ENCODE results near the gene MPRIP. TPM values are rescaled to one million over a fixed set of nuclear protein-coding genes. Genes with fewer than 3 reads are reported as not detected.

Gene MPRIP
- polyA plus RNA-seq, 1 donor from 2014 or later = 47.3 TPM

DNA sequence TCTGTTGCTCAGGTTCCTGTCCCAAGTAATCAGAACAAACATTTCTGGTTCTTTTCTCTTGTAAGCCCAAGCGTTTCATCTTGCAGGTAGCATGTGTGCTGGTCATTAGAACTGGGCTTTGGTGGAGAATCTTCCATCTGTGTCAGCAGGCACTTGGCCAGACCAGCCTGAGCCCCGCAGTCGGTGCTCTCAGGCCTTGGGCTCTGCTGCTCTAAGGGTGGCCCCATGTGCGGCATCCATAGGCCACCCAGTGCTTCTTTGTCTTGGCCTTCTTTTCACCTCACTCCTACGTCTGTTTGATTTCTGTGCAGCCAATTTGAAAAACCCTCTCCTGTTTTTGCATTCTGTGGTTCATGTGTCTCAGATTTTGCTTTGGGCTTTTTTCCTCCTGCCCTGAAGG lies 112.3 kb downstream of the MPRIP start:
- Histone ChIP-seq H3K9me2 (ENCODE audit: insufficient read depth, low read length) (no peaks in the 10 kb centered on the region), H3K27ac (ENCODE audit: low read length) (no peak overlapping the region), H3F3A (ENCODE audit: insufficient read depth, low read length, poor library complexity, severe bottlenecking) (no peaks in the 10 kb centered on the region), H4K20me1 (ENCODE audit: insufficient read depth) (no peaks in the 10 kb centered on the region), H3K4me2 (ENCODE audit: low read length) (no peak overlapping the region), H3K36me3 (ENCODE audit: insufficient read depth, low read length) (no peaks in the 10 kb centered on the region), H3K9me3 (ENCODE audit: low read length) (no peaks in the 10 kb centered on the region), H3K9ac (ENCODE audit: low read length) (no peak overlapping the region), H3K4me3 (ENCODE audit: low read length) (no peak overlapping the region), H3K27me3 (ENCODE audit: insufficient read depth, low read depth, low read length) (no peaks in the 10 kb centered on the region), H3K79me2 (replicated peaks; ENCODE audit: insufficient read depth, low read length) (no peaks in the 10 kb centered on the region), H2AFZ (ENCODE audit: low read depth, low read length) (no peak overlapping the region)
- TF ChIP-seq REST (IDR thresholded peaks at IDR 0.05; ENCODE audit: borderline replicate concordance) (no peak), RAD21 (conservative IDR thresholded peaks at IDR 0.05) (no peak), EZH2 (IDR thresholded peaks at IDR 0.05; ENCODE audit: borderline replicate concordance, insufficient read depth, low read length, poor library complexity, severe bottlenecking) (no peak), EP300 (conservative IDR thresholded peaks at IDR 0.05; ENCODE audit: poor library complexity, severe bottlenecking) (no peak), CTCF (IDR thresholded peaks at IDR 0.05; ENCODE audit: poor library complexity, severe bottlenecking) (no peak), POLR2AphosphoS5 (IDR thresholded peaks at IDR 0.05) (no peak), SMC3 (conservative IDR thresholded peaks at IDR 0.05; ENCODE audit: poor library complexity) (no peak), MXI1 (conservative IDR thresholded peaks at IDR 0.05; ENCODE audit: poor library complexity, severe bottlenecking) (no peak), TAF1 (IDR thresholded peaks at IDR 0.05; ENCODE audit: low read depth) (no peak)

DNA sequence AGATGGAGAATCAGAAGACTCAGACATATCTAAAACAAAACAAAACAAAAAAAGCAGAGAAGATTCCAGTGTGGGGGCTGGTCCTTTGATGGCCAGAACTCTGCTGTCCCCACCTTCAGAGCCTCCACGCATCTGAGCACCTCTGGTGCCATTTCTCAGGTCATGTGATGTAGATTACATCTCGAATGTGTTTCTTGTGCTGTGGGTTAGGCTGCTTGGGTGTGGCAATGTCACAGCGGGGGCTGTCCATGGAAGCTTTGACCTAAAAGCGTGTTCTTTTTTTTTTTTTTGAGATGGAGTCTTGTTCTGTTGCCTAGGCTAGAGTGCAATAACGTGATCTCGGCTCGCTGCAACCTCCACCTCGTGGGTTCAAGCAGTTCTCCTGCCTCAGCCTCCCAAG lies 112.7 kb downstream of the MPRIP start:
- TF ChIP-seq MXI1 (conservative IDR thresholded peaks at IDR 0.05; ENCODE audit: poor library complexity, severe bottlenecking) (no peak), EP300 (conservative IDR thresholded peaks at IDR 0.05; ENCODE audit: poor library complexity, severe bottlenecking) (no peak), CTCF (IDR thresholded peaks at IDR 0.05; ENCODE audit: poor library complexity, severe bottlenecking) (no peak), TAF1 (IDR thresholded peaks at IDR 0.05; ENCODE audit: low read depth) (no peak), EZH2 (IDR thresholded peaks at IDR 0.05; ENCODE audit: borderline replicate concordance, insufficient read depth, low read length, poor library complexity, severe bottlenecking) (no peak), POLR2AphosphoS5 (IDR thresholded peaks at IDR 0.05) (no peak), RAD21 (conservative IDR thresholded peaks at IDR 0.05) (no peak), SMC3 (conservative IDR thresholded peaks at IDR 0.05; ENCODE audit: poor library complexity) (no peak), REST (IDR thresholded peaks at IDR 0.05; ENCODE audit: borderline replicate concordance) (no peak)
- no peaks in the 10 kb centered on the region for H3F3A ChIP-seq (ENCODE audit: insufficient read depth, low read length, poor library complexity, severe bottlenecking)
- H3K27me3 ChIP-seq (ENCODE audit: insufficient read depth, low read depth, low read length) = no peaks in the 10 kb centered on the region
- H3K9me3 ChIP-seq (ENCODE audit: low read length) = no peaks in the 10 kb centered on the region
- H3K9me2 ChIP-seq (ENCODE audit: insufficient read depth, low read length) = no peaks in the 10 kb centered on the region
- no peak overlapping the region for H3K27ac ChIP-seq (ENCODE audit: low read length)
- H3K4me2 ChIP-seq (ENCODE audit: low read length) = no peak overlapping the region
- H2AFZ ChIP-seq (ENCODE audit: low read depth, low read length) = no peak overlapping the region
- no peak overlapping the region for H3K9ac ChIP-seq (ENCODE audit: low read length)
- no peaks in the 10 kb centered on the region for H3K36me3 ChIP-seq (ENCODE audit: insufficient read depth, low read length)
- no peaks in the 10 kb centered on the region for H4K20me1 ChIP-seq (ENCODE audit: insufficient read depth)
- H3K79me2 ChIP-seq (replicated peaks; ENCODE audit: insufficient read depth, low read length) = no peaks in the 10 kb centered on the region
- H3K4me3 ChIP-seq (ENCODE audit: low read length) = no peak overlapping the region
